Ovary (tissue), 9 donors: ENCODE results near the gene LZTFL1. TPM values are rescaled to one million over a fixed set of nuclear protein-coding genes. Genes with fewer than 3 reads are reported as not detected.

Experiments
- DNase-seq, 5 donors: peaks; one replicate each; pipeline ENCODE4 v3.0.0-alpha.2; 2019 to 2020
- H3K27ac ChIP-seq, 2 donors: fragments of 200-600 bp; one replicate each; pipeline versions ENCODE4 v1.5.1 to v1.8.0; 2019 to 2022
- H3K27me3 ChIP-seq: fragments of 200-600 bp; one replicate; pipeline ENCODE4 v1.8.0; 2022
- H3K36me3 ChIP-seq: fragments of 200-600 bp; sonication (generic); one replicate; pipeline ENCODE4 v1.5.1; 2019
- H3K4me1 ChIP-seq: one replicate; pipeline ENCODE4 v1.8.1; 2013; ENCODE audit warnings: mild to moderate bottlenecking, moderate library complexity; ENCODE audit not compliant: insufficient read depth
- H3K4me3 ChIP-seq: fragments of 200-600 bp; sonication (generic); one replicate; pipeline ENCODE4 v1.5.1; 2017
- H3K9me3 ChIP-seq, 2 donors: fragments of 200-600 bp in 1 of 2; sonication (generic) in 1 of 2; one replicate each; pipeline versions ENCODE4 v1.5.1 to v1.8.1; 2013 to 2019; ENCODE audit warnings: mild to moderate bottlenecking in 1 of 2, moderate library complexity in 1 of 2
- EP300 ChIP-seq: sonication (generic); formaldehyde crosslinking; IDR thresholded peaks from one replicate; pipeline ENCODE4 v1.6.1; 2017; ENCODE audit warnings: antibody characterized with exemption
- POLR2A ChIP-seq: fragments of 450-650 bp; IDR thresholded peaks from one replicate; pipeline ENCODE4 v1.6.1; 2017; ENCODE audit warnings: antibody characterized with exemption, mild to moderate bottlenecking, moderate library complexity
- WGBS, 3 donors: extraction: QIAGEN DNeasy Blood & Tissue Kit in 1 of 3; methylation state at CpG; one replicate each; pipeline versions ENCODE4 v1.1.5 to v1.1.7; 2013 to 2017; 5-methylcytosine and 5-hydroxymethylcytosine counted together
- intact Hi-C, 4 donors: fragments of 100-400 bp; cut with DNase I; formaldehyde crosslinking; loops; one replicate each; pipeline versions ENCODE4 v1.11.0 to v1.15.1; 2022 to 2023
- polyA plus RNA-seq, 2 donors: library from polyadenylated mRNA; stranded (reverse); fragments of 200-250 nt in 1 of 2; fragments of 350-450 nt in 1 of 2; fragmentation: Illumina TruSeq in 1 of 2; extraction: RNeasy Lipid Tissue Mini Kit (QIAGEN cat#74804) in 1 of 2; gene quantifications; one replicate each; pipeline ENCODE4 v1.2.3, GENCODE V29; 2013 to 2014
- total RNA-seq, 7 donors: library from RNA; depleted of rRNA in 2 of 7; stranded (reverse); fragments of >200 nt in 2 of 7; fragmentation: NEBNext Ultra II Directional in 3 of 7; extraction: Animal tissue kit (Norgen Biotek cat#: 25700) in 3 of 7; gene quantifications; one replicate each; pipeline versions ENCODE4 v1.1.0 to v1.2.4, GENCODE V29; 2016 to 2023
- TF ChIP-seq, protein P1 (sequence below), 3 donors: fragments of 450-650 bp in 2 of 3; fragments of 200-600 bp in 1 of 3; IDR thresholded peaks; one replicate each; pipeline versions ENCODE4 v1.5.1 to v1.8.0; 2016 to 2022; ENCODE audit warnings: antibody characterized with exemption in 3 of 3, mild to moderate bottlenecking in 1 of 3
- donor health status: DM: no; HTN: no; CAD: no; lungs with moderate emphysema.
- donor health status: DM: no; HTN: no; CAD: no.
- donor health status: Bipolar disorder and iron deficiency.
- donor health status: DM: yes; HTN: yes; CAD: no.
- donor health status: DM: no; HTN: no; CAD: no.
- donor health status: DM: yes; HTN: yes; CAD: no.

LZTFL1 gene
- total and polyA plus RNA-seq, 9 donors: 12.3 to 30.6 (median 17.3) TPM

DNA sequence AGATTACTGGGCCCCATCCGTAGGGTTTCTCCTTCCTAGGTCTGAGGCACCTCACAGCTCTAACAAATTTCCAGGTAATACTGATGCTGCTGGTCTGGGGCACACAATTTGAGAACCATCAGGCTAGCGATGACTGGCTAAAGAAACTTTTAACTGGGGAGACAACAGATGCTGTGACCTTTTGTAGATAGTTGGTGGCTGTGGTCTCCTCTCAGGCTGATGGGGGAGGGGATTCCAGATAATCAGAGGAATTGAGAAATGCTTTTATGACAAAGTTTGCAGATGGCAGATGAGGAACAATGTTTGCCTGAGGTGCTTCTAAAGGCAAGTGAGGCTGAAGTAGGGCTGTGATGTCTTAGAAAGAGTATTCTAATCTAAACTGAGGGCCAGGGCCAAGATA, 30.6 kb upstream of the LZTFL1 start:
- Histone ChIP-seq H3K36me3 (no peaks in the 10 kb centered on the region), H3K4me1 (no peaks in the 10 kb centered on the region), H3K27ac (no peak overlapping the region), H3K9me3 (no peaks in the 10 kb centered on the region), H3K27me3 (no peaks in the 10 kb centered on the region), H3K4me3 (no peak overlapping the region)
- intact Hi-C loops: no loop called here
- TF ChIP-seq, protein P1, sequence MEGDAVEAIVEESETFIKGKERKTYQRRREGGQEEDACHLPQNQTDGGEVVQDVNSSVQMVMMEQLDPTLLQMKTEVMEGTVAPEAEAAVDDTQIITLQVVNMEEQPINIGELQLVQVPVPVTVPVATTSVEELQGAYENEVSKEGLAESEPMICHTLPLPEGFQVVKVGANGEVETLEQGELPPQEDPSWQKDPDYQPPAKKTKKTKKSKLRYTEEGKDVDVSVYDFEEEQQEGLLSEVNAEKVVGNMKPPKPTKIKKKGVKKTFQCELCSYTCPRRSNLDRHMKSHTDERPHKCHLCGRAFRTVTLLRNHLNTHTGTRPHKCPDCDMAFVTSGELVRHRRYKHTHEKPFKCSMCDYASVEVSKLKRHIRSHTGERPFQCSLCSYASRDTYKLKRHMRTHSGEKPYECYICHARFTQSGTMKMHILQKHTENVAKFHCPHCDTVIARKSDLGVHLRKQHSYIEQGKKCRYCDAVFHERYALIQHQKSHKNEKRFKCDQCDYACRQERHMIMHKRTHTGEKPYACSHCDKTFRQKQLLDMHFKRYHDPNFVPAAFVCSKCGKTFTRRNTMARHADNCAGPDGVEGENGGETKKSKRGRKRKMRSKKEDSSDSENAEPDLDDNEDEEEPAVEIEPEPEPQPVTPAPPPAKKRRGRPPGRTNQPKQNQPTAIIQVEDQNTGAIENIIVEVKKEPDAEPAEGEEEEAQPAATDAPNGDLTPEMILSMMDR (IDR thresholded peaks at IDR 0.05): no peak
- TF ChIP-seq EP300 (no peak), POLR2A (no peak)
- no peak for DNase-seq
- WGBS, 3 donors: 70 to 79% (median 70%) methylated on average over 2 of the region's 2 CpGs

DNA sequence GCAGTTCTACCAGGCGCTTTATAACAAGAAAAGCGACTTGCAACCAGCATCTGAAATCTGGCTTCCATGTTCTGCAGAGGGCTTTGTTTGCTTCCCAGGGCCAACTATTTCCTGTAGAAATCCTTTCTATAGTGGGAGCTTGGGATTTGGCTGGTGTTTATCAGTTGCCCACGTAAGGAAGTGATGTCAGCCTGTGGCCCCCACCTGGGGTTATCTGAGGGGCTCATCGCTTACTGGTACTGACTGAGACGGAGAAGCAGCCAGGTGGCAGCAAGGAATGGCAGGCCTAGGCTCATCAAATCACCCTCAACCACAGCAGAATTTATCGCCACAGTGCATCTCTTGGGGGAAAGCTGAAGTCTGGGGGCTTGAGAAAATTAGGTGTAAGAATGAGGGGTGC, 29.9 kb upstream of the LZTFL1 start:
- Histone ChIP-seq H3K4me3 (no peak overlapping the region), H3K27ac (no peak overlapping the region), H3K27me3 (no peaks in the 10 kb centered on the region), H3K36me3 (no peaks in the 10 kb centered on the region), H3K9me3 (no peaks in the 10 kb centered on the region), H3K4me1 (no peaks in the 10 kb centered on the region)
- 68 to 79% (median 74%) methylated on average over 6 of the region's 6 CpGs for WGBS, 3 donors
- DNase-seq: no peak
- intact Hi-C loops: no loop called here
- TF ChIP-seq POLR2A: no peak
- TF ChIP-seq EP300: no peak
- TF ChIP-seq, protein P1 (IDR thresholded peaks at IDR 0.05): no peak

DNA sequence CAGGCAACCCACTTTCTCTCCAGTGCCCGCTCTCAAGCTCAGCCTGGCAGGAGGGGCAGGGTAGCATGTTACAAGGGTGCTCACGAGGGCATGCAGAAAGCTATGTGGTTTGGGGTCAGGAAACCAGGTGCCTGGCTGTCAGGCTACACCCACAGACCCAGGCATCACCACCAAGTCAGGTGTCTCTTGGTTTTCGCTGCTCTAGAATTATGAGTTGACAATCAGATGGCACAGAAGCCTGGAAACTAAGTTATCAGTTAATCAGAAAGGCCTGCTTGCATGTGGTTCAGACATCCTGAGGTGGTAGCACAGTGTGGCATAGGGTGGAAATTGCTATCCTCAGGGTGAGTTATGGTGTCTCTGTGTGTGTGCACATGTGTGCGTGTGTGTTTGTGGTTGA, 28.2 kb upstream of the LZTFL1 start:
- Histone ChIP-seq H3K4me3 (no peak overlapping the region), H3K4me1 (no peaks in the 10 kb centered on the region), H3K9me3 (no peaks in the 10 kb centered on the region), H3K36me3 (no peaks in the 10 kb centered on the region), H3K27me3 (no peaks in the 10 kb centered on the region), H3K27ac (no peak overlapping the region)
- no peak for DNase-seq
- 83 to 88% (median 83%) methylated on average over 4 of the region's 4 CpGs for WGBS, 3 donors
- no peak for TF ChIP-seq POLR2A
- TF ChIP-seq EP300: no peak
- TF ChIP-seq, protein P1 (IDR thresholded peaks at IDR 0.05): no peak
- intact Hi-C loops: no loop called here

DNA sequence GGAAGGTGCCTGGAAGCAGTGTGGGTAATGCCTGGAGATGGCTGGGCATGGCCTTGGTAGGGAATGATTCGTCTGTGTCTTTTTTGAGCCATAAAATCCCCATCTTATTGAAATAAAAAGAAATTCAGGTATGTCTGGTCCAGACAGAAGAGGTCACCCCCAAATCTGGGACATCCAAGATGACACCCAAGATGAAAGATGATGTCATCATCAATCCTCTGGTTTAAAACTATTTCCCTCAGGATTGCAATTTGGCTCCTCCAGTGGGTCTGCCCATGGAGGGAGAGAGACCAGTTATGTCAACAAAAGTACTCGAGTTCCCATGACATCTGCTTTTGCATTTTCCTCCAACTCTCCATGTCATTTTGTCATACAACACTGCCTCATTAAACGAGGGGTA, 27.7 kb upstream of the LZTFL1 start:
- no peaks in the 10 kb centered on the region for H3K27me3 ChIP-seq
- no peak overlapping the region for H3K27ac ChIP-seq
- no peak for DNase-seq
- TF ChIP-seq, protein P1 (IDR thresholded peaks at IDR 0.05): no peak
- TF ChIP-seq POLR2A: no peak
- TF ChIP-seq EP300: no peak
- no peaks in the 10 kb centered on the region for H3K36me3 ChIP-seq
- no peaks in the 10 kb centered on the region for H3K9me3 ChIP-seq
- H3K4me3 ChIP-seq: no peak overlapping the region
- intact Hi-C loops: no loop called here
- 70 to 73% (median 70%) methylated on average over 3 of the region's 3 CpGs for WGBS, 3 donors
- no peaks in the 10 kb centered on the region for H3K4me1 ChIP-seq

DNA sequence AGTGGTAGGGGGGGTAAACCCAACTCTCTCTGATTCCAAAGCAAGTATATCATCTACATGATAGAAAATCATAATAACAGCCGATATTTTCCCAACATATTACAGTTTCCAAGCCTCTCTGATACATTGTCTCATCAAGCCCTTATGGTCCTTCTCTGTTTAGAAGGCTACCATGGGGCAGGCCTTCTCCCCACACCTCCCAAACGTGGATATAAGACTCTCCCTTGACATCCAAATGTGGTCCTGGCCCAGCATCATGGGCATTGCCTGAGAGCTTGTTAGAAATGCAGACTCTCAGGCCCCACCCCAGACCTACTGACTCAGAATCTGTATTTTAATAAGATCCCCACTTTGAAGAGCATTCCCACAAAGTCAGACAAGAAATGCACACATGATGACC, 26.7 kb upstream of the LZTFL1 start:
- H3K4me1 ChIP-seq: no peaks in the 10 kb centered on the region
- intact Hi-C loops: no loop called here
- no peak for DNase-seq
- H3K9me3 ChIP-seq: no peaks in the 10 kb centered on the region
- TF ChIP-seq, protein P1 (IDR thresholded peaks at IDR 0.05): no peak
- TF ChIP-seq POLR2A (no peak), EP300 (no peak)
- 62 to 72% (median 65%) methylated on average over 2 of the region's 2 CpGs for WGBS, 3 donors
- H3K27ac ChIP-seq: no peak overlapping the region
- H3K4me3 ChIP-seq: no peak overlapping the region
- no peaks in the 10 kb centered on the region for H3K27me3 ChIP-seq
- no peaks in the 10 kb centered on the region for H3K36me3 ChIP-seq
